HCT116 (cell line): ENCODE measurements around the gene IGSF23.
A peak's percentile ranks its signal among the peaks of the same experiment; 100 is the strongest.

ENCODE experiments used
- CEBPB ChIP-seq: IDR thresholded peaks from 2 replicates; pipeline ENCODE4 v1.6.1; 2012; ENCODE audit warnings: low read depth
- CTCF ChIP-seq, 3 experiments: fragments of 200-600 bp in 1 of 3; sonication (generic) in 1 of 3; IDR thresholded peaks in 2 of 3; conservative IDR thresholded peaks in 1 of 3; 2 replicates each; pipeline ENCODE4 v1.5.1; 2012 to 2017; ENCODE audit warnings: low read depth in 2 of 3, low read length in 2 of 3, antibody characterized with exemption in 1 of 3, borderline replicate concordance in 1 of 3, control low read depth in 1 of 3, mild to moderate bottlenecking in 1 of 3, mixed read lengths in 1 of 3, mixed run types in 1 of 3, moderate library complexity in 1 of 3; ENCODE audit not compliant: insufficient read depth in 1 of 3
- EZH2 ChIP-seq: fragments of 200-600 bp; sonication (generic); IDR thresholded peaks from 2 replicates; pipeline ENCODE4 v1.6.1; 2017; ENCODE audit warnings: antibody characterized with exemption, mixed run types
- FOSL1 ChIP-seq: IDR thresholded peaks from 2 replicates; pipeline ENCODE4 v1.6.1; 2012; ENCODE audit warnings: low read depth
- JUND ChIP-seq: IDR thresholded peaks from 2 replicates; pipeline ENCODE4 v1.6.1; 2012
- MAX ChIP-seq: IDR thresholded peaks from 2 replicates; pipeline ENCODE4 v1.6.1; 2012
- POLR2A ChIP-seq: IDR thresholded peaks from 2 replicates; pipeline ENCODE4 v1.7.0; 2011; ENCODE audit warnings: borderline replicate concordance; ENCODE audit not compliant: insufficient read depth, insufficient read length; ENCODE audit errors: extremely low read depth
- POLR2AphosphoS5 ChIP-seq: IDR thresholded peaks from 2 replicates; pipeline ENCODE4 v1.6.1; 2011; ENCODE audit warnings: mild to moderate bottlenecking, low read depth, low read length, moderate library complexity
- RAD21 ChIP-seq: IDR thresholded peaks from 2 replicates; pipeline ENCODE4 v1.6.1; 2012; ENCODE audit warnings: low read depth, mild to moderate bottlenecking
- SRF ChIP-seq: IDR thresholded peaks from 2 replicates; pipeline ENCODE4 v1.6.1; 2012; ENCODE audit warnings: low read depth

GRCh38 chr19:44626048-44626624, 12.8 kb downstream of the IGSF23 start:
- peak; percentile 71 for TF ChIP-seq JUND
- peak; percentile 45; the same call in 1 of the 2 replicates for TF ChIP-seq POLR2AphosphoS5
- no peak for TF ChIP-seq CTCF (IDR thresholded peaks at IDR 0.05 in 2 of 3, conservative IDR thresholded peaks at IDR 0.05 in 1 of 3; ENCODE audit: borderline replicate concordance in 1 of 3, insufficient read depth in 1 of 3, low read depth in 2 of 3, low read length in 2 of 3)
- no peak for TF ChIP-seq SRF
- TF ChIP-seq CEBPB: no peak
- TF ChIP-seq MAX: no peak; the same call in 1 of the 2 replicates
- no peak for TF ChIP-seq RAD21
- TF ChIP-seq FOSL1: peak; percentile 62
- TF ChIP-seq POLR2A: no peak
- TF ChIP-seq EZH2: no peak
